HEK293 (cell line): ENCODE measurements around the gene DEFB132.

Experiments used
- CTCF ChIA-PET: fragments of 350-600 bp; formaldehyde crosslinking; extraction: SDS; loops from one replicate; lab custom pipeline; 2021; ENCODE audit warnings: antibody characterized with exemption; lab: Yijun Ruan, JAX
- POLR2A ChIA-PET: fragments of 300-600 bp; formaldehyde crosslinking; extraction: SDS; loops from one replicate; lab custom pipeline; 2020; ENCODE audit warnings: antibody characterized with exemption, inconsistent platforms; lab: Yijun Ruan, JAX
- H3K27ac ChIP-seq: fragments of 200-500 bp; sonication (Bioruptor generic); 2 replicates; pipeline ENCODE4 v1.5.1; 2014; ENCODE audit warnings: low read depth, low read length, control low read depth, inconsistent platforms; ENCODE audit errors: extremely low read depth
- H3K36me3 ChIP-seq, 2 experiments: fragments of 200-500 bp in 1 of 2; sonication (Bioruptor generic) in 1 of 2; 1 replicate in 1 of 2; 2 replicates in 1 of 2; pipeline ENCODE4 v1.5.1; 2014 to 2017; ENCODE audit warnings: inconsistent platforms in 2 of 2, low read length in 2 of 2; ENCODE audit not compliant: control insufficient read depth in 2 of 2, insufficient read depth in 1 of 2
- H3K4me1 ChIP-seq: fragments of 200-500 bp; sonication (Bioruptor generic); 2 replicates; pipeline ENCODE4 v1.5.1; 2014; ENCODE audit warnings: mild to moderate bottlenecking, low read length, inconsistent platforms; ENCODE audit not compliant: control insufficient read depth, insufficient read depth
- H3K4me3 ChIP-seq: 2 replicates; pipeline ENCODE4 v1.5.1; 2011; ENCODE audit warnings: low read depth, mild to moderate bottlenecking, control low read depth, low read length, moderate library complexity
- H3K9me3 ChIP-seq: fragments of 200-500 bp; sonication (Bioruptor generic); 2 replicates; pipeline ENCODE4 v1.5.1; 2014; ENCODE audit warnings: low read depth, low read length, inconsistent platforms; ENCODE audit not compliant: control insufficient read depth, insufficient read depth
- CTCF ChIP-seq: fragments of 450-650 bp; formaldehyde crosslinking; IDR thresholded peaks from 2 replicates; pipeline ENCODE4 v1.5.1; 2016; ENCODE audit warnings: missing biosample characterization, missing genetic modification characterization
- GLIS1 ChIP-seq: fragments of 450-650 bp; formaldehyde crosslinking; IDR thresholded peaks from 2 replicates; pipeline ENCODE4 v1.5.1; 2016; ENCODE audit warnings: missing biosample characterization, missing genetic modification characterization
- SCRT2 ChIP-seq: fragments of 450-650 bp; formaldehyde crosslinking; IDR thresholded peaks from 2 replicates; pipeline ENCODE4 v1.5.1; 2016; ENCODE audit warnings: missing biosample characterization, missing genetic modification characterization
- SP3 ChIP-seq: fragments of 450-650 bp; formaldehyde crosslinking; IDR thresholded peaks from 2 replicates; pipeline ENCODE4 v1.5.1; 2016; ENCODE audit warnings: missing biosample characterization, missing genetic modification characterization
- SP7 ChIP-seq: fragments of 450-650 bp; formaldehyde crosslinking; IDR thresholded peaks from 2 replicates; pipeline ENCODE4 v1.5.1; 2016; ENCODE audit warnings: missing biosample characterization, missing genetic modification characterization
- TRIM28 ChIP-seq: IDR thresholded peaks from 2 replicates; pipeline ENCODE4 v1.6.1; 2011; ENCODE audit warnings: low read length, control low read depth, borderline replicate concordance
- ZBTB44 ChIP-seq: fragments of 450-650 bp; IDR thresholded peaks from 2 replicates; pipeline ENCODE4 v1.5.1; 2018; ENCODE audit warnings: missing biosample characterization, mild to moderate bottlenecking, missing genetic modification characterization
- ZIC2 ChIP-seq: fragments of 450-650 bp; formaldehyde crosslinking; IDR thresholded peaks from 2 replicates; pipeline ENCODE4 v1.5.1; 2016; ENCODE audit warnings: missing biosample characterization, missing genetic modification characterization
- ZNF146 ChIP-seq: fragments of 450-650 bp; formaldehyde crosslinking; IDR thresholded peaks from 2 replicates; pipeline ENCODE4 v1.5.1; 2016; ENCODE audit warnings: missing biosample characterization, missing genetic modification characterization
- ZNF148 ChIP-seq: fragments of 450-650 bp; formaldehyde crosslinking; IDR thresholded peaks from 2 replicates; pipeline ENCODE4 v1.5.0; 2017; ENCODE audit warnings: missing biosample characterization, missing genetic modification characterization, borderline replicate concordance
- ZNF18 ChIP-seq: fragments of 450-650 bp; formaldehyde crosslinking; IDR thresholded peaks from 2 replicates; pipeline ENCODE4 v1.5.1; 2016; ENCODE audit warnings: missing biosample characterization, missing genetic modification characterization
- ZNF202 ChIP-seq: fragments of 450-650 bp; formaldehyde crosslinking; IDR thresholded peaks from 2 replicates; pipeline ENCODE4 v1.5.1; 2016; ENCODE audit warnings: missing biosample characterization, missing genetic modification characterization, borderline replicate concordance
- ZNF248 ChIP-seq: fragments of 450-650 bp; formaldehyde crosslinking; IDR thresholded peaks from 2 replicates; pipeline ENCODE4 v1.5.1; 2017; ENCODE audit warnings: missing biosample characterization, missing genetic modification characterization
- ZNF302 ChIP-seq: fragments of 450-650 bp; formaldehyde crosslinking; IDR thresholded peaks from 2 replicates; pipeline ENCODE4 v1.5.1; 2016; ENCODE audit warnings: missing biosample characterization, missing genetic modification characterization, low read depth
- ZNF394 ChIP-seq: fragments of 450-650 bp; formaldehyde crosslinking; IDR thresholded peaks from 2 replicates; pipeline ENCODE4 v1.5.1; 2016; ENCODE audit warnings: missing biosample characterization, missing genetic modification characterization, mild to moderate bottlenecking, moderate library complexity, borderline replicate concordance
- ZNF600 ChIP-seq: fragments of 450-650 bp; formaldehyde crosslinking; IDR thresholded peaks from 2 replicates; pipeline ENCODE4 v1.5.1; 2016; ENCODE audit warnings: missing biosample characterization, missing genetic modification characterization

Gene DEFB132

GRCh38 chr20:300345-300990, 42.9 kb downstream of the DEFB132 start:
- Histone ChIP-seq H3K27ac (peak overlapping the region; percentile 32; the same call in 1 of the 2 replicates), H3K4me1 (peaks cover 27% of the 10 kb centered on the region), H3K36me3 (peaks cover 0 to 15% of the 10 kb centered on the region in 2 experiments; a peak in 1 of 3 replicates), H3K4me3 (no peak overlapping the region), H3K9me3 (no peaks in the 10 kb centered on the region)
- no peak for TF ChIP-seq ZIC2 (tag by site-specific recombination)
- TF ChIP-seq ZNF18: no peak
- TF ChIP-seq GLIS1 (tag by site-specific recombination): 0 out of 2 replicates have a peak, but pooled peaks have one; percentile 18
- no peak for TF ChIP-seq ZNF394 (tag by site-specific recombination)
- no peak for TF ChIP-seq ZNF248 (tag by site-specific recombination)
- no peak for TF ChIP-seq ZNF202 (tag by site-specific recombination)
- TF ChIP-seq ZNF302 (tag by site-specific recombination): no peak
- TF ChIP-seq TRIM28: peak; percentile 76; the same call in 1 of the 2 replicates
- TF ChIP-seq ZNF146 (tag by site-specific recombination): no peak
- no peak for TF ChIP-seq SP3 (tag by site-specific recombination)
- no peak for TF ChIP-seq ZBTB44 (tag by site-specific recombination)
- TF ChIP-seq SP7: 0 out of 2 replicates have a peak, but pooled peaks have one; percentile 30
- TF ChIP-seq SCRT2: no peak
- no peak for TF ChIP-seq CTCF (tag by site-specific recombination)
- no peak for TF ChIP-seq ZNF148
- TF ChIP-seq ZNF600 (tag by site-specific recombination): peak; percentile 61
- CTCF ChIA-PET: interaction anchor here (1.4 to 4.1 kb wide), 2 partner anchors 29 to 45 kb away, joined by 3 to 21 read pairs; no protein-coding TSS in a partner anchor
- POLR2A ChIA-PET: interaction anchor here (1.7 to 6.2 kb wide), 4 partner anchors 11 to 47 kb away, joined by 7 to 74 read pairs (median 8); partner anchors contain the start of gene SOX12
